Smooth muscle cell (in vitro differentiated cells): Measurements from ENCODE around the gene SGF29. TPM values are rescaled to one million over a fixed set of nuclear protein-coding genes. Genes with fewer than 3 reads are reported as not detected.

Source experiments
- DNase-seq: peaks from one replicate; lab custom pipeline; 2025; ENCODE audit not compliant: unreplicated experiment; lab: John Stamatoyannopoulos, UW
- H2AFZ ChIP-seq: fragments of 200-600 bp; sonication (generic); 2 replicates; pipeline ENCODE4 v1.6.0; 2016; ENCODE audit warnings: antibody characterized with exemption, low read depth, mild to moderate bottlenecking
- H3F3A ChIP-seq: fragments of 200-600 bp; sonication (generic); 2 replicates; pipeline ENCODE4 v1.6.0; 2017; ENCODE audit warnings: antibody characterized with exemption, low read depth
- H3K27ac ChIP-seq: fragments of 200-600 bp; sonication (generic); 2 replicates; pipeline ENCODE4 v1.5.1; 2016; ENCODE audit warnings: low read depth, mild to moderate bottlenecking
- H3K27me3 ChIP-seq: fragments of 200-600 bp; sonication (generic); 2 replicates; pipeline ENCODE4 v1.6.1; 2016; ENCODE audit warnings: low read depth, mild to moderate bottlenecking
- H3K36me3 ChIP-seq: fragments of 200-600 bp; sonication (generic); 2 replicates; pipeline ENCODE4 v1.5.1; 2016; ENCODE audit warnings: low read depth
- H3K4me1 ChIP-seq: fragments of 200-600 bp; sonication (generic); 2 replicates; pipeline ENCODE4 v1.5.1; 2016; ENCODE audit warnings: low read depth
- H3K4me2 ChIP-seq: fragments of 200-600 bp; sonication (generic); 2 replicates; pipeline ENCODE4 v1.6.0; 2016; ENCODE audit warnings: mild to moderate bottlenecking
- H3K4me3 ChIP-seq: fragments of 200-600 bp; sonication (generic); 2 replicates; pipeline ENCODE4 v1.5.1; 2016; ENCODE audit warnings: mild to moderate bottlenecking
- H3K79me2 ChIP-seq: fragments of 200-600 bp; sonication (generic); 2 replicates; pipeline ENCODE4 v1.6.0; 2016; ENCODE audit warnings: low read depth, mild to moderate bottlenecking
- H3K9ac ChIP-seq: fragments of 200-600 bp; sonication (generic); 2 replicates; pipeline ENCODE4 v1.6.0; 2016; ENCODE audit warnings: low read depth
- H3K9me3 ChIP-seq: fragments of 200-600 bp; sonication (generic); replicated peaks from 2 replicates; pipeline ENCODE4 v1.5.1; 2016; ENCODE audit warnings: low read depth
- H4K20me1 ChIP-seq: fragments of 200-600 bp; sonication (generic); 2 replicates; pipeline ENCODE4 v1.6.0; 2016; ENCODE audit warnings: low read depth
- CTCF ChIP-seq: fragments of 200-600 bp; sonication (generic); IDR thresholded peaks from 2 replicates; pipeline ENCODE4 v1.5.1; 2017; ENCODE audit warnings: borderline replicate concordance, mild to moderate bottlenecking, antibody characterized with exemption; ENCODE audit not compliant: insufficient read depth, poor library complexity, severe bottlenecking
- WGBS: methylation state at CpG from one replicate; pipeline ENCODE4 v1.1.7; 2016; ENCODE audit warnings: low lambda C conversion rate; 5-methylcytosine and 5-hydroxymethylcytosine counted together
- polyA plus RNA-seq: library from polyadenylated mRNA; unstranded; fragments of >200 nt; fragmentation: Nextera tagmentation; extraction: Ambion mirVana; gene quantifications from 2 replicates; pipeline ENCODE4 v1.2.1, GENCODE V29; 2016
- total RNA-seq: library from RNA; depleted of rRNA; stranded (reverse); fragments of >200 nt; gene quantifications from 2 replicates; pipeline ENCODE4 v1.2.3, GENCODE V29; 2014

Gene SGF29
- total and polyA plus RNA-seq, 2 experiments from 2014 or later, result 5.7 to 9.4 TPM

DNA sequence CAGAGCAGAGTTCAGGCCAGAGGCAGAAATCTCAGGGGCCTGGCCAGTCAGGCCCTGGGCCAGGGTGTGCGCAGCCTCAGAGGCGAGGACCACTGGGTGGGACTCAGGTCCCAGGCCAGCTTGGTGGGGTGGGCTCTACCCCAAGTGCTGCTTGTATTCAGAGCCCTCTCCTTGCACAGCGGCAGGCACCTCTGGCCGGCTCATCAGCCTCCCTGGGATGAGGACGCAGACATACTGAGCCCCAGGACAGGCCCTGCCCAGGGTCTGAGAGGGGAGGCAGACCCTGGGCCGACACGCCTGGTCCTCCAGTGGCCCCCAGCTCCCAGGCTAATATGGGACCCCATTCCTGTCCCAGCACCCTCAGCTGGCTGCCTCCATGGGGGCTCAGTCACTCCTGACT, 39.5 kb upstream of the SGF29 start:
- Histone ChIP-seq H3K79me2 (no peaks in the 10 kb centered on the region), H3K36me3 (no peaks in the 10 kb centered on the region), H3K27ac (no peak overlapping the region), H4K20me1 (no peaks in the 10 kb centered on the region), H3K27me3 (no peaks in the 10 kb centered on the region), H3K4me2 (no peak overlapping the region), H3K9me3 (no peaks in the 10 kb centered on the region), H3F3A (no peaks in the 10 kb centered on the region), H3K4me3 (no peak overlapping the region), H3K4me1 (no peaks in the 10 kb centered on the region), H3K9ac (no peak overlapping the region), H2AFZ (no peak overlapping the region)
- DNase-seq, result no peak
- no peak for TF ChIP-seq CTCF
- 94% methylated on average over 7 of the region's 7 CpGs for WGBS

DNA sequence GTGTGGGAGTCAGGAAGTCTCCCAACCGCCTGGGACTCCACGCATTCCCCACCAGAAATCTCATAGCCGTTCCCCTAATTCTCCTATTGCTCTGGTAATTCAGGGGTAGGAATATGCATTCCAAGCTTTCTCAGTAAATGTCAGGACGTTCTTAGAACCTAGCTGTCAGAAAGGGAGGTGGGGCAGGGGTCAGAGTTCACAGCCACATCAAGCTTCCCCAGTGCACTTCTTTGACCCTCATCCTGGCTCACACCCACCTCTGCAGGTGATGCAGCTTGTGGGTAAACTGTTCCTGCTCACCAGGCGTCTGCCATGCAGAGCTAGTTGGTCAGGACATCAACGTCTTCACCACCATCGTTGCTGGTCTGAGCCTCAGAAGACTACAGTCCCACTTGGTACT, 33.0 kb upstream of the SGF29 start:
- Histone ChIP-seq H3K4me1 (no peaks in the 10 kb centered on the region), H3K79me2 (no peaks in the 10 kb centered on the region), H3K27me3 (no peaks in the 10 kb centered on the region), H3K27ac (no peak overlapping the region), H2AFZ (no peak overlapping the region), H4K20me1 (no peaks in the 10 kb centered on the region), H3F3A (no peaks in the 10 kb centered on the region), H3K4me3 (no peak overlapping the region), H3K9me3 (no peaks in the 10 kb centered on the region), H3K4me2 (no peak overlapping the region), H3K36me3 (no peaks in the 10 kb centered on the region), H3K9ac (no peak overlapping the region)
- no peak for TF ChIP-seq CTCF
- no peak for DNase-seq
- WGBS, result 88% methylated on average over 7 of the region's 7 CpGs

DNA sequence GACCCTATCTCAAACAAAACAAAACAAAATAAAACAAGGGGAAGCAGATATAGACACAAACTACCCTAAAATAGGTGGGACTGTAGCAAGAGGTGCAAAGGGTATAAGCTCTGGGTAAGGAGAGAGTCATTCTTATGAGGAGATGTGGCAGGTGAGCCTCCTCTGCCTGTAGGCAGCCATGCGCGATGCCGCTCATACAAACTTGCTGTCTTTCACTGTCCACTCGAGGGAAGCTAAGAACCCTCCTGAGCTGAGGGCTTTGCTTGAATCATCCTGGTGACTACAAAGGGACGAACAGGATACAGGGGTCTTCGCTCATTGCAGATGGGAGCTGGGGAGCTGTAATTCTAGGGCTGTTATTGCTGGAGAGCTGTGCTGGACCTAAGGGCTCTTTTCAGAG, 32.3 kb upstream of the SGF29 start:
- H3K9me3 ChIP-seq, result no peaks in the 10 kb centered on the region
- no peaks in the 10 kb centered on the region for H4K20me1 ChIP-seq
- no peaks in the 10 kb centered on the region for H3K36me3 ChIP-seq
- no peak overlapping the region for H3K4me2 ChIP-seq
- no peak overlapping the region for H3K9ac ChIP-seq
- H3K79me2 ChIP-seq, result no peaks in the 10 kb centered on the region
- TF ChIP-seq CTCF, result no peak
- no peaks in the 10 kb centered on the region for H3K4me1 ChIP-seq
- no peaks in the 10 kb centered on the region for H3F3A ChIP-seq
- no peak overlapping the region for H3K4me3 ChIP-seq
- H2AFZ ChIP-seq, result no peak overlapping the region
- DNase-seq, result no peak
- no peak overlapping the region for H3K27ac ChIP-seq
- WGBS, result 92% methylated on average over 6 of the region's 6 CpGs
- H3K27me3 ChIP-seq, result no peaks in the 10 kb centered on the region

- DNase-seq, result no peak
- no peaks in the 10 kb centered on the region for H3K9me3 ChIP-seq
- H3K36me3 ChIP-seq, result no peaks in the 10 kb centered on the region
- H3F3A ChIP-seq, result no peaks in the 10 kb centered on the region
- no peak overlapping the region for H3K27ac ChIP-seq
- H3K27me3 ChIP-seq, result no peaks in the 10 kb centered on the region
- no peak overlapping the region for H3K4me2 ChIP-seq
- TF ChIP-seq CTCF, result no peak
- no peak overlapping the region for H3K4me3 ChIP-seq
- H2AFZ ChIP-seq, result no peak overlapping the region
- H3K4me1 ChIP-seq, result no peaks in the 10 kb centered on the region
- no peaks in the 10 kb centered on the region for H3K79me2 ChIP-seq
- no peak overlapping the region for H3K9ac ChIP-seq
- no peaks in the 10 kb centered on the region for H4K20me1 ChIP-seq
- 89% methylated on average over 11 of the region's 11 CpGs for WGBS
Observed at GRCh38 chr16:28522792-28523191, 30.9 kb upstream of the SGF29 start.
